RWPE1 (cell line): ENCODE results near the gene DCTN2.

Experiments
- CTCF ChIA-PET: fragments of 350-600 bp; sonication (Branson Sonifier 250); formaldehyde crosslinking; extraction: SDS; loops from one replicate; lab custom pipeline; 2021; lab: Yijun Ruan, JAX
- POLR2A ChIA-PET: fragments of 400-600 bp; formaldehyde crosslinking; extraction: SDS; loops from one replicate; lab custom pipeline; 2020; ENCODE audit warnings: antibody characterized with exemption; ENCODE audit not compliant: low non-redundant PET; lab: Yijun Ruan, JAX
- DNase-seq: peaks from one replicate; pipeline ENCODE4 v3.0.0; 2012; ENCODE audit warnings: low spot score
- H3K27ac ChIP-seq: fragments of 450-650 bp; 2 replicates; pipeline ENCODE4 v1.5.1; 2017
- TF ChIP-seq, protein P1 (sequence below): fragments of 450-650 bp; conservative IDR thresholded peaks from 2 replicates; pipeline ENCODE4 v1.5.1; 2017; ENCODE audit warnings: low read depth, mild to moderate bottlenecking

Gene DCTN2

DNA sequence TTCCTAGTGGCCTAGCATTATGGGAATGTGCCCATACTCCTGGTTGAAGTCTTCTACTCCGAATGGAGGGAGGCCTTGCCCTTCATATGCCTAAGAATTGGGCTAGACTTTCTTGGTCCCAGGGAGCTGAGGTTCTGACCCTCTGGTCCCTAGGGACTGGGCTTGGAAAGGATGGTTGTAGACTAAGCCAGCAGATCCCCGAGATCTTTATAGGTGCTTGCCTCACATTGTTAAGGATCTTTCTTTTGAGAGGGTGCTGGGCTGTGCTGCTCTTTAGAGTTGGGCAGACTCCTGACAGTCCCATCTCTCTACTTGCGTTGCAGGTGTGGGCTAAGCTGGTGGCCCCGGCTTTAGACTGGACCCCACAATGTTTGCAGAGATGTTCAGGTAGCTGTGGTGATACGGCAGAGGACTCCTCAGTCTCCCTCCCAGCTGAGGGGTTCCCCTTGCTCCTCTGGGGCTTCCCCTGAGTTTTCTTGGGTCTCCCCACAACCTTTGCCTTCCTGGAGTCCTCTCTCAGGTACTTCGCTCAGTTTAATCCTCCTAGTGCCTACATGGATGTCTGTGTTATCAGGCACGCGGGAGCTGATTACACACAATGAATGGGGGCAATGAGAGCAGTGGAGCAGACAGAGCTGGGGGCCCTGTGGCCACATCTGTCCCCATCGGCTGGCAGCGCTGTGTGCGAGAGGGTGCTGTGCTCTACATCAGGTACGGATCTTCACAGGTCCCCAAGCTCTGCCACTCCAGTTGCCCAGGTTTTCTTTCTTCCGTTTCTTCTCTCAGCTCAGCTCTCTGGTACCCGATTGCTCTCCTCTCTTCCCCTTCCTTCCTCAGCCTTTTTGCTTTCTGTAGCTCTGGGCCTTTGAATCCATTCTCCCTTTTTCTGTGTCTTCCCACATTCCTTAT, 23.0 kb downstream of the DCTN2 start:
- TF ChIP-seq, protein P1, sequence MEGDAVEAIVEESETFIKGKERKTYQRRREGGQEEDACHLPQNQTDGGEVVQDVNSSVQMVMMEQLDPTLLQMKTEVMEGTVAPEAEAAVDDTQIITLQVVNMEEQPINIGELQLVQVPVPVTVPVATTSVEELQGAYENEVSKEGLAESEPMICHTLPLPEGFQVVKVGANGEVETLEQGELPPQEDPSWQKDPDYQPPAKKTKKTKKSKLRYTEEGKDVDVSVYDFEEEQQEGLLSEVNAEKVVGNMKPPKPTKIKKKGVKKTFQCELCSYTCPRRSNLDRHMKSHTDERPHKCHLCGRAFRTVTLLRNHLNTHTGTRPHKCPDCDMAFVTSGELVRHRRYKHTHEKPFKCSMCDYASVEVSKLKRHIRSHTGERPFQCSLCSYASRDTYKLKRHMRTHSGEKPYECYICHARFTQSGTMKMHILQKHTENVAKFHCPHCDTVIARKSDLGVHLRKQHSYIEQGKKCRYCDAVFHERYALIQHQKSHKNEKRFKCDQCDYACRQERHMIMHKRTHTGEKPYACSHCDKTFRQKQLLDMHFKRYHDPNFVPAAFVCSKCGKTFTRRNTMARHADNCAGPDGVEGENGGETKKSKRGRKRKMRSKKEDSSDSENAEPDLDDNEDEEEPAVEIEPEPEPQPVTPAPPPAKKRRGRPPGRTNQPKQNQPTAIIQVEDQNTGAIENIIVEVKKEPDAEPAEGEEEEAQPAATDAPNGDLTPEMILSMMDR: no peak
- H3K27ac ChIP-seq: peak overlapping the region; percentile 98
- POLR2A ChIA-PET: interaction anchor here (0.6 to 0.9 kb wide), 3 partner anchors 14 to 220 kb away, joined by 3 to 5 read pairs (median 3); no protein-coding TSS in a partner anchor
- CTCF ChIA-PET: interaction anchor here (1.0 to 1.2 kb wide), 3 partner anchors 11 to 348 kb away, joined by 3 read pairs; no protein-coding TSS in a partner anchor
- DNase-seq: no peak

DNA sequence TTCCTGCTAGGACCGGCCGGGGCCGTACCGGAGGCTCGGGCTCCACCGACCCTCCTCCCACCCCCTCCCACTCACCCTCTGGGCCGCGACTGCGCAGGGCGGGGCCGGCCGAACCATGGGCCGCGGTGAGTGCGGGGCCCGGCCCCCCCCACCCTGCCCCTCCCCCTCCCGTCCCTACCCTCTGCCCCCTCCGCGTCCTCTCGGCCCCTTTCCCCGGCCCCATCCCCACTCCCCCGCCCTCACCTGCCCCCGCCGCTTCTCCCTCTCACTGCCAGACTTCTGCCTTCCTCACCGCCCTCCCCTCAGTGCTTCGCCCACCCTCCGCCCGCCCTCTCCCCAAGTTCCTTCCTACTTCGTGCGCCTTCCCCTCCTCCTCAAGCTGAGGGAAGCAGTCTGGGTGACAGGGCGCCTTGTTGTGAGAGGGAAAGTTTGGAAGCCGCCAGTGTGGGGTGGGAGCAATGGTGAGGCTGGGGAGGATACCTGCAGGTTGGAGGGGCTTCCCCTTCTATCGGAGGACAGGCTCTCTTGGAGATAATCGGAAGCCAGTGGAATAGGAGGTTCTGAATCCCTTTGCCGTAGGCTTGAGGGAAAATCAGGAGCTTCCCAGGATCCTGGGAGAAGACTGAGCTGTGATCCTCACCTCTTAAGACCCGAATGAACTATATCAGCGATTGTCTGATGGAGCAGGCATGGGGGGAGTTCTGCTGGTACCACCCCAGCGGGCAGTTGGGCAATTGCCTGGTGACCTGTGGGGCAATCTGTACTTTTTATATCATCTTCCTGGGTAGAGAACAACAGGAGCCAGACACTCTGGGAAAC, 23.9 kb downstream of the DCTN2 start:
- ChIA-PET POLR2A (interaction anchor here (0.6 to 0.9 kb wide), 3 partner anchors 13 to 221 kb away, joined by 3 to 5 read pairs (median 3); no protein-coding TSS in a partner anchor), CTCF (interaction anchor here (1.2 kb wide), 1 partner anchor 61 kb away, joined by 3 read pairs; no protein-coding TSS in a partner anchor)
- TF ChIP-seq, protein P1: no peak
- DNase-seq: no peak
- peak overlapping the region; percentile 98 for H3K27ac ChIP-seq

DNA sequence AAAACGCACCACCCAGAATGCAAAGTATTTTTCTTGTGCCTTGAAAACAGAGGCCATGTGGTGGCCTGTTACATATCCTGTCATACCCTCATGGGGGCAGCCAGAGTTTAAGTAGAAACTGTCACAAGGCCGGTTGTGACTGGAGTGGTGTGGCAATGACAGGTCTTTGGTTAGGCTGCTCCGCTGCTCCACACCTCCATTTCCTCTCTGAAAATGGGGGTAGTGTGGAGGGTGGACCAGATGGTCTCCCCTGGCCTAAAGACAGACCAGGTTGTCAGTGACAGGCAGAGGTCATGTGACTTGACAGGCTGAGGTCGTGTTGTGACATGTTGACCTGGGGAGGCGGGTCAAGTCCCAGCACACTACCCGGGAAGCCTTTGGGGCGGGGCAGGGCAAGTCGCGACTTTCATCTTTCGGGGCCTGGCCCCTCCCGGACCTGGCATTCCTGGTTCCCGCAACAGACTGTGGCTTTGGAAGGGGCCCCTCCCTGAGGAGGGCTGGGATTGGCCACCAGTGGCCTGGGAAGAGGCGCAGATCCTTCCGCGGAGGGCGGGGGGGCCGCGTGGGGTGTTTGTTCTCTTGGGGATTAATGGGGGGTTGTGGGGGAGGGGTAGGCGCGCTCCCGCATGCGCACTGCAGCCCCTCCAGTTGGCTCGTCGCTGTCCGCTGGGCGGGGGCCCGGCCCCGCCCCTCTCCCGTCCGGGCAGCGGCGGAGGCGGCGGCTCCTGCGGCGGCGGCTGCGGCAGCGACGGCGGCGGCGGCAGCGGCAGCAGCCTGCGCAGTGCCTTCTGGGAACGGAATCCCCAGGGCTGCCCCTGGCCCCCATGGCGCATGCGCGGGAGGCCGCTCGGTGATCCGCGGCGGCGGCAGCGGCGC, 24.7 kb downstream of the DCTN2 start, which contains the start of gene MBD6:
MBD6 (plus strand) TSS at position 814 of the 876 bp plus-strand sequence. CDS start 1,480 bp downstream, outside the sequence.
- ChIA-PET CTCF (no interaction called here), POLR2A (no interaction called here)
- TF ChIP-seq, protein P1: no peak
- H3K27ac ChIP-seq: peak within 1 kb of the TSS; percentile 98
- DNase-seq: peak; percentile 95

DNA sequence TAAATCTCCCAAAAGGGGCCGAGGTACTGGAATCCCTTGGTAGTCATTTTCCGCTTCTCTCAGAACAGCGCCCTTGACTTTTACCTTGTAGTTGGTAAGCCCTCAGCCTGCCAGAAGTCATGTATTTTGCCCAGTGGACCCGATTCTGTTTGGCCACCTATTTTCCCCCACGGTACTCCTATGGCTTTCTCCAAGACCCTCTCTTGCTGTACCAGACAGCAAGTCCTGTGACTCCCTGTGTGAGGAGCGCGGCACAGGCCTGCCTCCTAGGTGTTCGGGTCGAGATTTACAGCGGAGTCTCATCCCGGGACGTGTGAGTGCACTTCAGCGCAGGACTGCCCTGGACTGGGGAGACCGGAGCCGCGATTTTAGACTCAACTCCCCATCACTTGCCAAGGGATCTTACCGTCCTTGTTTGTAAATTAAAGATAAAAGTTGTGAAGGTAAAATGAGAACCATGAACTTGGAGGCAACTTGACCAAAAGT, 25.4 kb downstream of the DCTN2 start:
- ChIA-PET CTCF (no interaction called here), POLR2A (no interaction called here)
- TF ChIP-seq, protein P1: no peak
- H3K27ac ChIP-seq: peak overlapping the region; percentile 98
- DNase-seq: no peak

DNA sequence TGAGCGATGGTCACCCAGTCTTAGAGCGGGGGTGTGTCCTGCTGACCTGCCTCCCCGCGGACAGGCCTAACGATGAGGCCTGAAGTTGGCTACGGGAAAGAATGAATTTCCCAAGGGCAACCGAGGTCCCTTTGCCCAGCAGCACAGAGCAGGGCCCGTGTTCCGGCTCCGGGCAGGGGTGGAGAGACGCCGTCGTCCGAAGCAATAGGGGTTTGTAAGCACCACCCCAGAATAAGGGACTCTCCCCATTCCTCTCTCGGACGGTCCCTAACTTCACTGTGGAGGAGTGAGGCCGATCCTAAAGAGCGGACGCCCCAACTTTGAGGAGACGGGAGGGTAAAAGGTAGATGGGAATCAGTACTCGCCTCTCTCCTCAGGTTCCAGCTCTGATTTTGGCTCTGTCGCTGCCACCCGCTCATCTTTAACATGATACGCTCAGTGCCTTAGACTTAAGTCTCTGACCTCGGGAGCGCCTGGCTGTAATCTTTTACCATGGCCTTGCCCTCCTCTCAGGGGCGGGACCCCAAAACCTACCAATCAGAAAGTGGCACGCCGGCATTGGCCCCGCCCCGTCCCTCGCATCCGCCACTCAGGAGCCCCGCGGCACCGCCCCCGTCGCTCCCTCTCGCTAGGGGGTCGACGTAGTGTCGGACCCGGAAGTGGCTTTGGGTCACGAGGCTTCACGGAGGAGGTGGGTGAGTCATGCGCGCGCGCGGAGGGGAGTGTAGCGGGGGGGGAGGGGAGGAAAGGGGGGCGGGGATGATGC, 26.8 kb downstream of the DCTN2 start, which contains the start of gene DDIT3:
DDIT3 (minus strand) TSS at position 462 of the 766 bp plus-strand sequence. CDS start 3,108 bp downstream, outside the sequence.
- TF ChIP-seq, protein P1: no peak
- peak within 1 kb of the TSS; percentile 98 for H3K27ac ChIP-seq
- ChIA-PET POLR2A (interaction anchor here (1.0 kb wide), 2 partner anchors 8 to 11 kb away, joined by 3 read pairs; no protein-coding TSS in a partner anchor), CTCF (no interaction called here)
- DNase-seq: peak; percentile 97
